Activated CD8-positive, alpha-beta memory T cell treated with anti-CD3 and anti-CD28 coated beads for 48 hours (primary cell): Measurements from ENCODE around the gene MKI67.
"Not testable (repeated sequence)": the region's sequence is repeated elsewhere in the genome, so short reads cannot be mapped to it uniquely, and the experiment has no call there.

Experiments
- DNase-seq, 3 experiments: peaks; one replicate each; pipeline ENCODE4 v3.0.0-alpha.2; 2020; ENCODE audit warnings: low read depth in 2 of 3, low spot score in 2 of 3

MKI67 gene, protein sequence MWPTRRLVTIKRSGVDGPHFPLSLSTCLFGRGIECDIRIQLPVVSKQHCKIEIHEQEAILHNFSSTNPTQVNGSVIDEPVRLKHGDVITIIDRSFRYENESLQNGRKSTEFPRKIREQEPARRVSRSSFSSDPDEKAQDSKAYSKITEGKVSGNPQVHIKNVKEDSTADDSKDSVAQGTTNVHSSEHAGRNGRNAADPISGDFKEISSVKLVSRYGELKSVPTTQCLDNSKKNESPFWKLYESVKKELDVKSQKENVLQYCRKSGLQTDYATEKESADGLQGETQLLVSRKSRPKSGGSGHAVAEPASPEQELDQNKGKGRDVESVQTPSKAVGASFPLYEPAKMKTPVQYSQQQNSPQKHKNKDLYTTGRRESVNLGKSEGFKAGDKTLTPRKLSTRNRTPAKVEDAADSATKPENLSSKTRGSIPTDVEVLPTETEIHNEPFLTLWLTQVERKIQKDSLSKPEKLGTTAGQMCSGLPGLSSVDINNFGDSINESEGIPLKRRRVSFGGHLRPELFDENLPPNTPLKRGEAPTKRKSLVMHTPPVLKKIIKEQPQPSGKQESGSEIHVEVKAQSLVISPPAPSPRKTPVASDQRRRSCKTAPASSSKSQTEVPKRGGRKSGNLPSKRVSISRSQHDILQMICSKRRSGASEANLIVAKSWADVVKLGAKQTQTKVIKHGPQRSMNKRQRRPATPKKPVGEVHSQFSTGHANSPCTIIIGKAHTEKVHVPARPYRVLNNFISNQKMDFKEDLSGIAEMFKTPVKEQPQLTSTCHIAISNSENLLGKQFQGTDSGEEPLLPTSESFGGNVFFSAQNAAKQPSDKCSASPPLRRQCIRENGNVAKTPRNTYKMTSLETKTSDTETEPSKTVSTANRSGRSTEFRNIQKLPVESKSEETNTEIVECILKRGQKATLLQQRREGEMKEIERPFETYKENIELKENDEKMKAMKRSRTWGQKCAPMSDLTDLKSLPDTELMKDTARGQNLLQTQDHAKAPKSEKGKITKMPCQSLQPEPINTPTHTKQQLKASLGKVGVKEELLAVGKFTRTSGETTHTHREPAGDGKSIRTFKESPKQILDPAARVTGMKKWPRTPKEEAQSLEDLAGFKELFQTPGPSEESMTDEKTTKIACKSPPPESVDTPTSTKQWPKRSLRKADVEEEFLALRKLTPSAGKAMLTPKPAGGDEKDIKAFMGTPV (N-terminal part only)

DNA sequence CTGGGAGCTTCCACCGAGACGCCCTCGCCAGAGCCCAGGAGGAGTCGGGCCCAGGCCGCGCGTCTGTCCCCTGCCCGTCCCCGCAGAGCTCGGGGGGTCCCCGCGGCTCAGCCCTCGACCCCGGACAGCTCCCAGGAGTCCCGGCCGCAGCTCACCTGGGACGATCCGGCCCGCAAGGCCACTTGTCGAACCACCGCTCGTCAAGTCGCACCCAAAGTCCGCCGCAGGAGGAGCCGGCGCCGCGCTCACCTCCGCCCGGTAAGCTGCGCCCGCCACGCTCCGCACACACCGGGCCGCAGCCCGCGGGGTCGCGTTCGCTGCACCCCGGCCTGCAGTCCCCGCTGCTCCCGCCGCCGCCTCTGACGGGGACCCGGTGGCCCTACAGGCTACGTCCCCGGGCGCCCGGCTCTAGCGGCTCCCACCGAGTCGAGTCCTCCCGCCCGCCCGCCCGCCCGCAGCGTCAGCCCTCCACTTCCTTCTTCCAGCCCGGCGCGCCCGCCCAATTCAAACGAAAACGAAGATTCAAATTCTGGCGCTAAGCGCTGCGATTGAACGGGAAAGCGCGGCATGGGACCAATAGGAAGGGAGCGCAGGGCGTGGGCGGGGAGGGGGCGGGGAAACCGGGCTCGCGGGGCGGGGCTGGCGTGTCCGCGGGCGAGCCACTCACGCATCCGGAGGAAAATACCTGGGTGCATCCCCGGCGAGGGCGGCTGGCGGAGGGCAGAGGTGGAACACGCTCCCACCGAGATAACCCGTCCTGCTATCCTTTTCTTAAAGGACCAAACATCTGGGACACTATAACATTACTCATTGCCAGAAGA, at the start of gene MKI67:
Gene MKI67 (minus strand): TSS at position 480 of the 821 bp plus-strand sequence. CDS start 756 bp downstream, outside the sequence.
- DNase-seq, result peak; percentile 75 to 87 (median 77)

GRCh38 chr10:128174581-128175559, 48.6 kb upstream of the MKI67 start:
- DNase-seq, result no peak

DNA sequence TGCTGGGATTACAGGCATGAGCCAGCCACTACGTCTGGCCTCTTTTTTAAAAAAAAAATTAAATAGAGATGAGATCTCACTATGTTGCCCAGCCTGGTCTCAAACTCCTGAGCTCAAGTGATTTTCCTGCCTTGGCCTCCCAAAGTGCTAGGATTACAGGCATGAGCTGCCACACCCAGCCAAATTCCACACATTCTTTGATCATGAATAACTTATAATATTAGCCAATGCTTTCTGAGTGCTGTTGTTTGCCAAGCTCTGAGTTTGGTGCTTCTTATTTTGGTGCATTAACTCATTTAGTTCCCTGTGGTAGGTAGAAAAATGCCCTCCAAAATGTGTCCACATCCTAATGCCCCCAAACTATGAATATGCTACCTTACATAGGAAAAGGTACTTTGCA, 47.2 kb upstream of the MKI67 start:
- no peak for DNase-seq

GRCh38 chr10:128172756-128173155, 46.5 kb upstream of the MKI67 start:
- DNase-seq, result no peak

GRCh38 chr10:128169811-128170379, 43.7 kb upstream of the MKI67 start:
- no peak for DNase-seq

GRCh38 chr10:128167926-128168520, 41.8 kb upstream of the MKI67 start:
- DNase-seq, result no peak

DNA sequence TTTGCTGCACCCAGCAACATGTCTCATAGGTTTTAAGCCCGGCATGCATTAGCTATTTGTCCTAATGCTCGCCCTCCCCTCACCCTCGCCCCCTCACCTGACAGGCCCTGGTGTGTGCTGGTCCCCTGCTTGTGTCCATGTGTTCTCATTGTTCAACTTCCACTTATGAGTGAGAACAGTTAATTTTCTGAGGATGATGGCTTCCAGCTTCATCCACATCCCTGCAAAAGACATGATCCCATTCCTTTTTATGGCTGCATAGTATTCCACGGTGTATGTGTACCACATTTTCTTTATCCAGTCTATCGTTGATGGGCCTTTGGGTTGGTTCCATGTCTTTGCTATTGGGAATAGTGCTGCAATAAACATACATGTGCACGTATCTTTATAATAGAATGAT, 40.9 kb upstream of the MKI67 start:
- DNase-seq, result not testable (repeated sequence)

- DNase-seq, result no peak
Measured at GRCh38 chr10:128166151-128166550, 39.9 kb upstream of the MKI67 start.

DNA sequence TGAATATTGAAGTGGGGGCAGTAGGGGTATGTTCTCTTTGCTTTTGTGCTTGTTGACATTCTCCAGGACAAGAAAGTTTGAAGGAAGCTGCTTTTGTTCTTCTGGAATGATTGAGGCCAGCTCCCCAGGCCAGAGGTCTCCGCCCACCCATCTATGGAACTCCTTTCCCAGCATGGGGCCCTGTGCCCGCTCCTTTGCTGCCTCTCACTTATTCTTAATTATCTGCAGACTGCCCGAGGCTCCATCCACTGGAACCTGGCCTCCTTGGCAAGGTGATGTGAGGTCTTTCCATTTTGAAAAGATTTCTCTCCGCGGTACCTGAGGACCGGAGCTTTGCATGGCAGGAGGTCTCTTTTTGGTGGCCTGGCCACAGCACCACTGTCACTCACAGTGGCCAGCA, 39.3 kb upstream of the MKI67 start:
- no peak for DNase-seq

DNA sequence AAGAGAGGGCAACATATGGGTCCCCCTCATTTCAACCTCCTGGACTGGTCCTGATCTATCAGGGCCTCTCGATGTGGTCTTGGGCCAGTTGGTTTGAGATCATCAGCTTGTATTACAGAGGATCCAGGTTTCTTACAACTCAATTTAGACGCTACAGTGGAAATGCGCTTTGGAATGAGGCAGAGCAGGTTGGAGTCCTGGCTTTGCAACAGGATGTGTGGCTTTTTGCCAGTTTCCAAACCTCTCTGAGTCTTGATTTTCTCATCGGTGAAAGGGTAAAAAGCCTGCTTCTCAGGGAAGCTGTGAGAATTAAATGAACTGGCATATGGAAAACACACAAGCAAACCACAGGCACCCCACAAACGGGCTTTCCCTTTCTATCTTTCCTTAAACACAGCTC, 37.5 kb upstream of the MKI67 start:
- no peak for DNase-seq

GRCh38 chr10:128161031-128161430, 34.8 kb upstream of the MKI67 start:
- DNase-seq, result no peak

GRCh38 chr10:128160297-128160711, 34.1 kb upstream of the MKI67 start:
- no peak for DNase-seq

GRCh38 chr10:128158021-128158795, 32.0 kb upstream of the MKI67 start:
- no peak for DNase-seq

GRCh38 chr10:128156999-128157755, 31.0 kb upstream of the MKI67 start:
- DNase-seq, result no peak

DNA sequence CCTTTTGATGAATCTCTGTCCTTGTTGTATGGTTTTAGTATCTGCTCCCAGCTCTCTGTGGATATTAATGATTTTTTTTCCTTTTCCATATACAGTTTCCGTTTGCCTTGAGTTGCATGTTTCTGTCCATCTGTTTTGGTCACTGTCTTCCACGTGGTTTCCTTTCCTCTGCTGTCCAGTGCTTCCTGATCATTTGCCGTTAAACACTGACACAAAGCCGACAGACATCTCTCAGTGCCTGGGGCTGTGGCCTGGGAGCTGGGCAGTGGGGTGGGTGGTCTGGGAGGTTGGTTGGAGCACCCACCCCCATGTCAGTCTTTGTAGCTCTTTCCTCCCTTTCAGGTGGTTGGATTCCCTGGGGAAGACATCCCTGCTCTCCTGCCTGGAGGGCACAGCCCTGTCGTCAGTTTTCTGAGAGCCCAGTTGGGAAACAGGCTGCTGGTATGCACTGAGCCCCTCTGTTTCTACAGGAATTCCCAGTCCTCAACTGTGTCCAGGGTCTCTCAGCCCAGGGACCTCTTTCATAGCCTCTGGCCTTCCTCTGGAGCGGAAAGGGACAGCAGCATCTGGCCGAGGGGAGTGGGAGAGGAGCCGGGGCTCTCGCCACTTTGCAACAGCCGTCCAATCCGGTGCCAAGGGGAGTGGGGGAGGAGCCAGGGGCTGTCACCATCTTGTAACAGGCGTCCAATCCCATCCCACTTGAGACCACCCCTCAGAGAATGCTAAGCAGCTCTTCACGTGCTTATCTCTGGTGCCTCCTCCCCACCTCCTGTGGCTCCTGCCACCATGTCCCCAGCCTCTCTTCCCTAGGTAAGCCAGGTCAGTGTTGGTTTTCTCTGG, 26.7 kb upstream of the MKI67 start:
- no peak for DNase-seq

- DNase-seq, result no peak
Measured at GRCh38 chr10:128151031-128151430, 24.8 kb upstream of the MKI67 start.
